A549 (cell line): ENCODE data around the gene EPDR1. TPM values are rescaled to one million over a fixed set of nuclear protein-coding genes. Genes with fewer than 3 reads are reported as not detected.

ENCODE experiments used
- ATAC-seq, 2 experiments: fragments of 200-7000 bp in 1 of 2; fragments of >200 bp in 1 of 2; cut with Nextera tagmentation in 1 of 2; cut with Tn5 transposase in 1 of 2; 3 replicates each; pipeline versions ENCODE4 v1.8.0 to v1.9.1; 2018 to 2020; ENCODE audit warnings: mild to moderate bottlenecking in 1 of 2, moderate library complexity in 1 of 2
- CTCF ChIA-PET: fragments of 300-600 bp; sonication (Branson Sonifier 250); formaldehyde crosslinking; extraction: SDS; loops from one replicate; lab custom pipeline; 2021; ENCODE audit warnings: antibody characterized with exemption, inconsistent platforms; lab: Yijun Ruan, JAX
- POLR2A ChIA-PET: fragments of 350-600 bp; formaldehyde crosslinking; extraction: SDS; loops from one replicate; lab custom pipeline; 2021; ENCODE audit warnings: antibody characterized with exemption, inconsistent platforms; lab: Yijun Ruan, JAX
- DNase-seq, 2 experiments: peaks; one replicate each; pipeline versions ENCODE4 v3.0.0 to v3.0.0-alpha.2; 2011 to 2016; ENCODE audit warnings: low read depth in 1 of 2, low spot score in 1 of 2
- FAIRE-seq: peaks from 2 replicates; lab custom pipeline; 2011; peaks lifted over from hg19 to GRCh38; lab: Jason Lieb, UNC
- H3K27ac ChIP-seq, 2 experiments: fragments of >200 bp; sonication (Bioruptor Twin); formaldehyde crosslinking; 3 replicates each; pipeline ENCODE4 v1.5.1; 2016 to 2017
- H3K4me1 ChIP-seq: fragments of >200 bp; sonication (Bioruptor Twin); formaldehyde crosslinking; 3 replicates; pipeline ENCODE4 v1.6.1; 2016
- H3K4me2 ChIP-seq: fragments of >200 bp; sonication (Bioruptor Twin); formaldehyde crosslinking; 3 replicates; pipeline ENCODE4 v1.6.1; 2016
- H3K4me3 ChIP-seq: fragments of >200 bp; sonication (Bioruptor Twin); formaldehyde crosslinking; 3 replicates; pipeline ENCODE4 v1.5.1; 2016
- H3K9me3 ChIP-seq: fragments of >200 bp; sonication (Bioruptor Twin); formaldehyde crosslinking; 3 replicates; pipeline ENCODE4 v1.6.1; 2016
- EHF ChIP-seq: fragments of 250-450 bp; sonication (Bioruptor Pico); IDR thresholded peaks from 2 replicates; pipeline ENCODE4 v1.5.0; 2020; ENCODE audit warnings: mild to moderate bottlenecking
- EP300 ChIP-seq, 2 experiments: fragments of >200 bp; sonication (Bioruptor Twin); formaldehyde crosslinking; IDR thresholded peaks; 2 replicates in 1 of 2; 3 replicates in 1 of 2; pipeline ENCODE4 v1.6.1; 2016 to 2017
- FOSB ChIP-seq: fragments of 250-450 bp; sonication (Bioruptor Pico); IDR thresholded peaks from 2 replicates; pipeline ENCODE4 v1.5.0; 2020; ENCODE audit warnings: mild to moderate bottlenecking, moderate library complexity
- HDAC2 ChIP-seq: fragments of 200-600 bp; sonication (generic); IDR thresholded peaks from 2 replicates; pipeline ENCODE4 v1.6.1; 2016
- HEYL ChIP-seq: fragments of 250-450 bp; sonication (Bioruptor Pico); IDR thresholded peaks from 2 replicates; pipeline ENCODE4 v1.8.0; 2021; ENCODE audit warnings: mild to moderate bottlenecking, moderate library complexity
- JUN ChIP-seq, 2 experiments: fragments of >200 bp; sonication (Bioruptor Twin); formaldehyde crosslinking; IDR thresholded peaks; 2 replicates in 1 of 2; 3 replicates in 1 of 2; pipeline ENCODE4 v1.6.1; 2016 to 2017
- JUNB ChIP-seq: fragments of >200 bp; sonication (Bioruptor Twin); formaldehyde crosslinking; IDR thresholded peaks from 2 replicates; pipeline ENCODE4 v1.6.1; 2016
- KDM5A ChIP-seq: fragments of 200-600 bp; sonication (generic); IDR thresholded peaks from 2 replicates; pipeline ENCODE4 v1.6.1; 2016; ENCODE audit warnings: antibody characterized with exemption, mild to moderate bottlenecking
- MAZ ChIP-seq: fragments of 150-350 bp; IDR thresholded peaks from 2 replicates; pipeline ENCODE4 v1.6.1; 2014; ENCODE audit warnings: antibody characterized with exemption, low read depth, low read length, borderline replicate concordance
- MYC ChIP-seq: IDR thresholded peaks from 2 replicates; pipeline ENCODE4 v1.6.1; 2012; ENCODE audit warnings: mild to moderate bottlenecking, inconsistent platforms, low read length, improper control_type of control experiment, borderline replicate concordance
- NFE2L2 ChIP-seq: fragments of 150-350 bp; conservative IDR thresholded peaks from 2 replicates; pipeline ENCODE4 v1.6.1; 2014; ENCODE audit warnings: low read length
- PHF8 ChIP-seq: fragments of 200-600 bp; sonication (generic); IDR thresholded peaks from 2 replicates; pipeline ENCODE4 v1.6.1; 2016; ENCODE audit warnings: low read depth, mild to moderate bottlenecking, antibody characterized with exemption, moderate library complexity, borderline replicate concordance
- SMC3 ChIP-seq: fragments of >200 bp; sonication (Bioruptor Twin); formaldehyde crosslinking; IDR thresholded peaks from 3 replicates; pipeline ENCODE4 v1.6.1; 2018; ENCODE audit warnings: inconsistent platforms
- SREBF2 ChIP-seq: fragments of 450-650 bp; IDR thresholded peaks from 2 replicates; pipeline ENCODE4 v1.6.1; 2014; ENCODE audit warnings: mild to moderate bottlenecking, moderate library complexity
- ZFP36 ChIP-seq: fragments of 450-650 bp; IDR thresholded peaks from 2 replicates; pipeline ENCODE4 v1.6.1; 2014; ENCODE audit warnings: borderline replicate concordance; ENCODE audit not compliant: partially characterized antibody
- ZSCAN20 ChIP-seq: fragments of 250-450 bp; sonication (Bioruptor Pico); IDR thresholded peaks from 2 replicates; pipeline ENCODE4 v1.8.0; 2022; ENCODE audit warnings: mild to moderate bottlenecking, moderate library complexity
- WGBS: methylation state at CpG from one replicate; pipeline ENCODE4 v1.1.6; 2017; ENCODE audit errors: missing lambda C conversion rate; 5-methylcytosine and 5-hydroxymethylcytosine counted together
- polyA plus RNA-seq, 4 experiments: library from polyadenylated mRNA; depleted of rRNA in 3 of 4; stranded (reverse); fragments of >200 nt; fragmentation: RNase III in 1 of 4; extraction: RNeasy Plus Mini Kit Qiagen cat#74134 plus additional on column Dnase treatment in 1 of 4; gene quantifications; 2 replicates in 3 of 4; 3 replicates in 1 of 4; pipeline ENCODE4 v1.2.3, GENCODE V29; 2011 to 2017
- TF ChIP-seq, protein P1 (sequence below): fragments of 200-600 bp; sonication (generic); IDR thresholded peaks from 2 replicates; pipeline ENCODE4 v1.6.1; 2016; ENCODE audit warnings: antibody characterized with exemption, mild to moderate bottlenecking, moderate library complexity
- TF ChIP-seq, protein P2 (sequence below): IDR thresholded peaks from 2 replicates; pipeline ENCODE4 v1.6.1; 2012
- TF ChIP-seq, protein P3 (sequence below): fragments of 250-450 bp; sonication (Bioruptor Pico); IDR thresholded peaks from 2 replicates; pipeline ENCODE4 v1.5.0; 2020; ENCODE audit warnings: low read depth, mild to moderate bottlenecking, moderate library complexity
- TF ChIP-seq, protein P4 (sequence below): IDR thresholded peaks from 2 replicates; pipeline ENCODE4 v1.6.1; 2012

Gene EPDR1
- polyA plus RNA-seq, 2 of the 4 experiments (the other 2 are of a cell fraction): 101 to 112 TPM

DNA sequence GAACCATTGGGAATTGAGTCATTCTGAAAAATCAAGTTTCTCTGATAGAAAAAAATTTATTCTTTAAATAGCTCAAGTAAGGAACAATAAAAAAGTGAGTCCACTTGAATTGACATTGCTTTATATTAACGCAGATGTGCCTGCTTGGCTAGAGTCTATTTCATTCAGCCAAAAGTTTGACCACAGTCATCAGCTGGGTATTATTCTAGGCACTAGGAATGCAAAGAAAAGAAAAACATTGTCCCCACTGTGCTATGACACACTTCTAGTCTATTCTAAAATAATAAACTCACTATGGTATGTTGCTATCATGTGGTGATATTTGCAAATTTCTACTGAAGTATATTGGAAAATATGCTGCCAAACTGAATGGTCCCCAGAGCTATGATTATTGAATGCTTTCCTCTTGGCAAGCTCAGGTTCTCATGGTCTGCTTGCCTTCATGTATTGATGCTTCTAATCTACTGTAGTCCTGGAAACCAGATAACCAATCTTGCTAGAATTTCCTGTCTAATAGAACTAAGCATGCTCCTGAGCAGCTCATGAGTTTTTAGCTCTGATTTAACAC lies 12.1 kb upstream of the EPDR1 start:
- no peaks in the 10 kb centered on the region for H3K9me3 ChIP-seq
- peaks cover 9% of the 10 kb centered on the region for H3K4me1 ChIP-seq
- no peak overlapping the region for H3K4me3 ChIP-seq
- ATAC-seq (no peak), FAIRE-seq (no peak), DNase-seq (no peak)
- no peak overlapping the region for H3K27ac ChIP-seq
- CTCF ChIA-PET: interaction anchor here (1.0 to 11.8 kb wide), 4 partner anchors 10 to 311 kb away, joined by 3 to 159 read pairs (median 4); partner anchors contain the start of genes EPDR1 and SFRP4
- WGBS: 91% methylated on average over 1 of the region's 1 CpG
- POLR2A ChIA-PET: no interaction called here
- TF ChIP-seq, protein P1, sequence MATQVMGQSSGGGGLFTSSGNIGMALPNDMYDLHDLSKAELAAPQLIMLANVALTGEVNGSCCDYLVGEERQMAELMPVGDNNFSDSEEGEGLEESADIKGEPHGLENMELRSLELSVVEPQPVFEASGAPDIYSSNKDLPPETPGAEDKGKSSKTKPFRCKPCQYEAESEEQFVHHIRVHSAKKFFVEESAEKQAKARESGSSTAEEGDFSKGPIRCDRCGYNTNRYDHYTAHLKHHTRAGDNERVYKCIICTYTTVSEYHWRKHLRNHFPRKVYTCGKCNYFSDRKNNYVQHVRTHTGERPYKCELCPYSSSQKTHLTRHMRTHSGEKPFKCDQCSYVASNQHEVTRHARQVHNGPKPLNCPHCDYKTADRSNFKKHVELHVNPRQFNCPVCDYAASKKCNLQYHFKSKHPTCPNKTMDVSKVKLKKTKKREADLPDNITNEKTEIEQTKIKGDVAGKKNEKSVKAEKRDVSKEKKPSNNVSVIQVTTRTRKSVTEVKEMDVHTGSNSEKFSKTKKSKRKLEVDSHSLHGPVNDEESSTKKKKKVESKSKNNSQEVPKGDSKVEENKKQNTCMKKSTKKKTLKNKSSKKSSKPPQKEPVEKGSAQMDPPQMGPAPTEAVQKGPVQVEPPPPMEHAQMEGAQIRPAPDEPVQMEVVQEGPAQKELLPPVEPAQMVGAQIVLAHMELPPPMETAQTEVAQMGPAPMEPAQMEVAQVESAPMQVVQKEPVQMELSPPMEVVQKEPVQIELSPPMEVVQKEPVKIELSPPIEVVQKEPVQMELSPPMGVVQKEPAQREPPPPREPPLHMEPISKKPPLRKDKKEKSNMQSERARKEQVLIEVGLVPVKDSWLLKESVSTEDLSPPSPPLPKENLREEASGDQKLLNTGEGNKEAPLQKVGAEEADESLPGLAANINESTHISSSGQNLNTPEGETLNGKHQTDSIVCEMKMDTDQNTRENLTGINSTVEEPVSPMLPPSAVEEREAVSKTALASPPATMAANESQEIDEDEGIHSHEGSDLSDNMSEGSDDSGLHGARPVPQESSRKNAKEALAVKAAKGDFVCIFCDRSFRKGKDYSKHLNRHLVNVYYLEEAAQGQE: no peak
- TF ChIP-seq, protein P2, sequence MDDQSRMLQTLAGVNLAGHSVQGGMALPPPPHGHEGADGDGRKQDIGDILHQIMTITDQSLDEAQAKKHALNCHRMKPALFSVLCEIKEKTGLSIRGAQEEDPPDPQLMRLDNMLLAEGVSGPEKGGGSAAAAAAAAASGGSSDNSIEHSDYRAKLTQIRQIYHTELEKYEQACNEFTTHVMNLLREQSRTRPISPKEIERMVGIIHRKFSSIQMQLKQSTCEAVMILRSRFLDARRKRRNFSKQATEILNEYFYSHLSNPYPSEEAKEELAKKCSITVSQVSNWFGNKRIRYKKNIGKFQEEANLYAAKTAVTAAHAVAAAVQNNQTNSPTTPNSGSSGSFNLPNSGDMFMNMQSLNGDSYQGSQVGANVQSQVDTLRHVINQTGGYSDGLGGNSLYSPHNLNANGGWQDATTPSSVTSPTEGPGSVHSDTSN: no peak
- TF ChIP-seq ZSCAN20: no peak
- TF ChIP-seq, protein P3, sequence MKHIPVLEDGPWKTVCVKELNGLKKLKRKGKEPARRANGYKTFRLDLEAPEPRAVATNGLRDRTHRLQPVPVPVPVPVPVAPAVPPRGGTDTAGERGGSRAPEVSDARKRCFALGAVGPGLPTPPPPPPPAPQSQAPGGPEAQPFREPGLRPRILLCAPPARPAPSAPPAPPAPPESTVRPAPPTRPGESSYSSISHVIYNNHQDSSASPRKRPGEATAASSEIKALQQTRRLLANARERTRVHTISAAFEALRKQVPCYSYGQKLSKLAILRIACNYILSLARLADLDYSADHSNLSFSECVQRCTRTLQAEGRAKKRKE (CRISPR knock-in tag): no peak
- TF ChIP-seq, protein P4, sequence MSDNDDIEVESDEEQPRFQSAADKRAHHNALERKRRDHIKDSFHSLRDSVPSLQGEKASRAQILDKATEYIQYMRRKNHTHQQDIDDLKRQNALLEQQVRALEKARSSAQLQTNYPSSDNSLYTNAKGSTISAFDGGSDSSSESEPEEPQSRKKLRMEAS: no peak
- TF ChIP-seq NFE2L2: no peak
- no peak for TF ChIP-seq MAZ
- TF ChIP-seq PHF8: no peak
- no peak for TF ChIP-seq KDM5A
- no peak for TF ChIP-seq HEYL (CRISPR knock-in tag)
- TF ChIP-seq, all 56 proteins: peak for 0
- no peak overlapping the region for H3K4me2 ChIP-seq

DNA sequence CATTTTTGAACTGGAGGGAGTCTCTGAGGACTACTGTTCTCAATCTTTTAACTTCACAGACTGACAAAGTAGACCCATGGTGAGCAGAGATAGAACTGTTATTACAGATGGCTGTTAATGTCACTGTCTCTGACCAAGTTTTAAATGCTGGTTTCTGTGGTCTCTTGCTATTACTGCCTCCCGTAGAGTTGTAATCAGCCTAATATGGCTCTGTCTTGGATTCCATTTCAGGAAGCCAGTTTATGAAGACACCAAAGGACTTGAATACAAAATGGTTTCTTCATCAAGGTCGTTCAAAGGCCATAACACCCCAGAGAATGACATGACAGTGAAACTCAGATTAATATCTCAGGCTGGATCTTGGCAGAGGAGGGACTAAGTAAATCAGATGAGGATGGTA lies 7.7 kb upstream of the EPDR1 start:
- FAIRE-seq: peak; percentile 46
- CTCF ChIA-PET: interaction anchor here (0.6 to 4.7 kb wide), 7 partner anchors 11 to 405 kb away, joined by 3 to 28 read pairs (median 4); no protein-coding TSS in a partner anchor
- 59% methylated on average over 2 of the region's 2 CpGs for WGBS

More for the DNA sequence above, 7.7 kb upstream of the EPDR1 start:
- H3K9me3 ChIP-seq: no peaks in the 10 kb centered on the region
- no peak overlapping the region for H3K4me3 ChIP-seq
- peaks cover 17% of the 10 kb centered on the region for H3K4me1 ChIP-seq
- TF ChIP-seq MYC: no peak
- TF ChIP-seq EP300 (IDR thresholded peaks at IDR 0.05): no peak
- no peak for TF ChIP-seq FOSB (CRISPR knock-in tag)
- TF ChIP-seq, protein P1: no peak
- no peak for TF ChIP-seq ZFP36
- no peak for TF ChIP-seq MAZ
- no peak for TF ChIP-seq SMC3
- TF ChIP-seq JUNB: no peak
- TF ChIP-seq SREBF2: no peak
- no peak for TF ChIP-seq HDAC2
- TF ChIP-seq, protein P3 (CRISPR knock-in tag): no peak
- no peak for TF ChIP-seq EHF
- TF ChIP-seq JUN (IDR thresholded peaks at IDR 0.05): no peak
- H3K27ac ChIP-seq: no peak overlapping the region
- DNase-seq (no peak), ATAC-seq (no peak)
- POLR2A ChIA-PET: no interaction called here
- H3K4me2 ChIP-seq: no peak overlapping the region
